Middle frontal gyrus (tissue), 1 donor: ENCODE results near the gene PNLDC1.

Source experiments
- DNase-seq: peaks from one replicate; pipeline ENCODE4 v3.0.0-alpha.2; 2015; ENCODE audit warnings: low spot score; ENCODE audit errors: extremely low spot score

PNLDC1 gene, protein sequence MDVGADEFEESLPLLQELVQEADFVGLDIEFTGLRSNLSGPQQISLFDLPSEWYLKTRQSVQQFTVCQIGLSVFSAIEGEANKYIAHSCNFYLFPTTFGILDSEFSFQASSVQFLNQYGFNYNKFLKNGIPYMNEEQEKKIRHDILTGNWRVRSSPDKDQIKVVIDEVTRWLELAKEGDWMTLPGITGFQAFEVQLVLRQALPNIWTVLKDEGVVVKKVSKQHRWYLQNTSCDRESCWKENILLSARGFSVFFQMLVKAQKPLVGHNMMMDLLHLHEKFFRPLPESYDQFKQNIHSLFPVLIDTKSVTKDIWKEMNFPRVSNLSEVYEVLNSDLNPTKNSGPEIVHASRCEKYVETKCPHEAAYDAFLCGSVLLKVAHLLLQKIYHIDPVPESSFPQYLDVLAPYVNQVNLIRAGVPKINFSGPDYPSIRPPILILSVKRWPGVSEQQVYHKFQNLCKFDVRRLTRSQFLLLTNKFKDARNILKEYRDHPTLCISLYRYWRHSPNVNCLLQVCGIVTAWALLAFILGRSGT

DNA sequence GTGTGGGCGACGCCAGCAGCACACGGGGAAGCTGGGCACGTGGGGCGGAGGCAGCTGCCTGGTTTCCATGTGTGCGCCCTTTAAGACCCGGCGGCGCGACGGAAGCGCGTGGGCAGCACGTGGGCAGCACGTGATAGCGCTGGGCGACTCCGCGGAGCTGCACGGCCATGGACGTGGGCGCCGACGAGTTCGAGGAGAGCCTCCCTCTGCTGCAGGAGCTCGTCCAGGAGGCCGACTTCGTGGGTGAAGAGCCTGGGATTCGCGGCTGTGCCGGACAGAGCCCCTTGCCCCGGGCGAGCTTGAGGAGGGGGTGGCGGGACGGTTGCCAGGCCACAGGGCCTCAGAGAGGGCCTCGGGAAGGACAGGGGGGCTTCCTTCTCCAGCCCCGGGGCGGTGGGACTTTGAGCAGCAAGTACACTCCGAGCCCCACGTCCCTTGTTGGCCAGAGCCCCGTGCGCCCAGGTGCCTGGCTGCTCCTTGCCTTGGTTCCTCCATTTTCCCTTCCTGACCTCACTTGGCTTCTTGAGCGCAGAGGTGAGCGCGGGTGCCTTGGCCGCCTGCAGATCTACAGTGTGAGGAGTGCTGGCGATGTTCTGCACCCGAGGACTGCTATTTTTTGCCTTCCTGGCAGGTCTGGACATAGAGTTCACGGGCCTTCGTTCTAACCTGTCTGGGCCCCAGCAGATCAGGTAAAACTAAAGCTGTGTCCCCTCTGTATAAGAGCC is at the start of gene PNLDC1:
Gene PNLDC1 (plus strand): TSS at position 136 of the 725 bp plus-strand sequence. CDS start 32 bp downstream, at position 168.
- DNase-seq = no peak

DNA sequence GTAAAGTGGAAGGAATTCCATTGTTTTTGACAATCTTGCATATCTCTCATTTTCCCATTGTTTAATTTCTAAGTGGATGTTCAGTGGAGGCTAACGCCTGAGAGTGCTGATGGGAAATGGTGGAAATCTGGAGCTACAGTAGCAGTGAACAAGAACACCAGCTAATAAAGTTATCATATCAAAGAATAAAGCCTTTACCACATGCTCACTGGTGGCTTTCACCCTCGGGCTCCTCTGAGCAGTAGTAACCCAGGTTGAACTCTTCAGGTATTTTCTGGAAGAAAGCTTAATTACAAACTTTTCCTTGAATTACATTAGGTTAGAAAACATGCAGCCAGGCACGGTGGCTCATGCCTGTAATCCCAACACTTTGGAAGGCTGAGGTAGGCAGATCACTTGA is 48.6 kb upstream of the PNLDC1 start:
- DNase-seq = no peak

DNA sequence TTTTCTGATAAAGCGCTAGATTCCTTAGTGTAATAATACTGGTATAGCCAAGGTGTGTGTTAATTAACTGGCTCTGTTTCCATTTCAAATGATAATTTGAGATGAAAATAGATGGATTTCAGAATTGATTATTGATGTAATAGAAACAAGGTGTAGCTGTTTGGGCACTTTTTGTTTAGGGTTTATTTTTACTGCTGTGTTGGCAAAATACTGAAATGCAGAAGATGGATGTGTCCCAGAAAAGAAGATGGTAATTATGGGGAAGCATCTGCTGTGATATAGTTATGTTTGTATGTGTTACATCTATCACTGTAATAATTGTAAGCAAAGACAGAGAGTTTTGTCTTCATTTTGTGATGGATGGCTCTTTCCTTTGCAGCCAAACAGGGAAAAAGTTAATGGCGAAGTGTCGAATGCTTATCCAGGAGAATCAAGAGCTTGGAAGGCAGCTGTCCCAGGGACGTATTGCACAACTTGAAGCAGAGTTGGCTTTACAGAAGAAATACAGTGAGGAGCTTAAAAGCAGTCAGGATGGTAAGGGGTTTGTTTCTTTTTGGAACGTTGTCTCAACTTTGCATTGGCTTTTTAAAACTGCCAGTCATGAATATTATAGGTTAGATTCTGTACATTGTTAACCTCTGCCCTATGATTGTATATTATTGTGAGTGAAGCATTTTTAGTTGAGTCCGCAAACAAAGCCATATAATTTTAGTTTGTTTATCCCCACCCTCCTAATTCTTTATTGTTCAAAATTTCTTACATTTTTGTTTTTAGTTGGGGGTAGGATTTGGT is 46.8 kb upstream of the PNLDC1 start:
- no peak for DNase-seq

DNA sequence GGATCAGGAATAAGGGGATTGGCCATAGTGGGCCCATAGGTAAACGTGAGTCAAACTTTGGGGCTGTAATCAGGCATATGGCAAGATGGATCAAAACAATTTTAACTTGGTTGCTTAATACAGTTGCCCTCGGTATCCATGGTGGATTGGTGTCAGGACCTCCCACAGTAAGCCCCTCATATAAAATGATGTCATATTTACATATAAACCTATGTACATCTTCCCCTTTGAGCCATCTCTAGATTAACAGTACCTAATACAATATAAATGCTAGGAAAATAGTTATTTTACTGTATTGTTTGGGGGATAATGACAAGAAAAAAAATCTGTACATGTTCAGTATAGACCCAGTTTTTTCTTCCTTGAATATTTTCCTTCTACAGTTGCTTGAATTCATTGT is 45.7 kb upstream of the PNLDC1 start:
- no peak for DNase-seq

DNA sequence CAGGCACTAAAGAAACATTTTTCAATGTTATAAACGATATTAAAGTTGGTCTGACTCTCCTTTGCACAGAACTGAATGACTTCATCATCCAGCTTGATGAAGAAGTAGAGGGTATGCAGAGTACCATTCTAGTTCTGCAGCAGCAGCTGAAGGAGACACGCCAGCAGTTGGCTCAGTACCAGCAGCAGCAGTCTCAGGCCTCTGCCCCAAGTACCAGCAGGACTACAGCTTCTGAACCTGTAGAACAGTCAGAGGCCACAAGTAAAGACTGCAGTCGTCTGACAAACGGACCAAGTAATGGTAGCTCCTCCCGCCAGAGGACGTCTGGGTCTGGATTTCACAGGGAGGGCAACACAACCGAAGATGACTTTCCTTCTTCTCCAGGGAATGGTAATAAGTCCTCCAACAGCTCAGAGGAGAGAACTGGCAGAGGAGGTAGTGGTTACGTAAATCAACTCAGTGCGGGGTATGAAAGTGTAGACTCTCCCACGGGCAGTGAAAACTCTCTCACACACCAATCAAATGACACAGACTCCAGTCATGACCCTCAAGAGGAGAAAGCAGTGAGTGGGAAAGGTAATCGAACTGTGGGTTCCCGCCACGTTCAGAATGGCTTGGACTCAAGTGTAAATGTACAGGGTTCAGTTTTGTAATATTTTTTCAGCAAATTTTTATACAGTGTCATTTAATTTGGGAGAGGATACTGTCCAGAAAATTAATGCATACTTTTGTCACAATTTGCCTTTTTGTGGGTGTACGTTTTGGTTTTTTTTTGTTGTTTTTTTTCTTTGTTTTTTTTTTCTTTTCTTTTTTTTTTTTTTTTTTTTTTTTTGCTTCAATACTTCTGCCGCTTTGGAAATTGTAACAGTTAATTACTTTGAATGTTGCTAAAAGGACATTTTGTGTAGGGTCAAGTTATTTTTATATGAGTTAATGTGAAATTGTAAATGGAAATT is 44.8 kb upstream of the PNLDC1 start:
- DNase-seq = no peak

DNA sequence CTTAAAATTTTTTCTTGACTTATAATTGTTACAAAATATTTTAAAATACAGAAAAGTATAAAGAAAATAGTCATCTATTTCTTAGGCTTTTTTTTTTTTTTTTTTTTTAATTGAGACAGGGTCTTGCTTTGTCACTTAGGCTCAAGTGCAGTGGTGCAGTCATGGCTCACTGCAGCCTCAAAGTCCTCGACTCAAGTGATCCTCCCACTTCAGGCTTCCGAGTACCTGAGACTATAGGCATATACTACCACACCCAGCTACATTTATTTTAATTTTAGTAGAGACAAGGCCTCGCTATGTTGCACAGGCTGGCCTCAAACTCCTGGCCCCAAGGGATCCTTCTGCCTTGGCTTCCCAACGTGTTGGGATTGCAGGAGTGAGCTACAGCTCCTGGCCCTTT is 43.6 kb upstream of the PNLDC1 start:
- DNase-seq = no peak

DNA sequence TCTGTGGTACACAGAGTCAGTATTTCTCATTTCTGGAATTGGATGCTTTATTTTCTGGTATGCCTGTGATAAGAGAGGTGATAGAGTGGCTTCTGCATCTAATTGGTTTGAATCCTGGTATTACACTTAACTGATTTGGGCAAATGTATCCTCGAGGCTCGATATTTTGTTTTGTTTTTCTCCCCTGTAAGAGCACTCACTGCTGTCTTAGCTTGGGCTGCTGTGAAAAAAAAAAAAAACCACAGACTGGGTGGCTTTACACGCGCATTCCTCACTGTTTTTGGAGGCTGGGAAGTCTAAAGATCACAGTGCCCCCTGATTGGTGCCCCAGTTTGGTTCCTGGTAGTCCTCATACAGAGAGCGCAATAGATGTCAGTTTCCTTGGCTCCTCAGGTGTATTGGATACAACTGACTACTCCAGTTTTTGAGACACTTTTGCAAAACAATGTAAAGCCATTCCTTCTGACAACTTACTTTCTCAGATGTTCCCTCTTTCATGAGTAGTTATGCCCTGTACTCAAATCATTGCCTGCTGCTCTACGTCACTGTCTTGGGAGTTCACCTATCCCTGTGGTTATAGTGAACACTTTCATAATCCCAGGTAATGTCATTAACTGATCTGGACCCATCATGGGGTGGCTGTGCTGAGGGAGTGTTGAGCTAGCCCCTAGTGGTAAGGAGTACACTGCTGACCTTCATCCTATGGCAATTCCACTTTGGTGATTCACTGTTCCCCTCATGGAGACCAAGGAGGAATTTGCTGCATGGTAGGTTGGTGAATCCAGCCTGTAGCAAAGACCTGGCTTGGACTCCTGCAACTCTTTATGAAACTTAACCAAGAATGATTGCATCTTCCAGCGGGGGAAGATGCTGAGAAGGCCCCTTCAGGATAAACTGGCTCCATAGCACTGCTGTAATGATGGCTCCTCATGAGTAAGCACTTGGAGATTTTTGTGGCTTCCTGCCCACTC is 41.8 kb upstream of the PNLDC1 start:
- no peak for DNase-seq

DNA sequence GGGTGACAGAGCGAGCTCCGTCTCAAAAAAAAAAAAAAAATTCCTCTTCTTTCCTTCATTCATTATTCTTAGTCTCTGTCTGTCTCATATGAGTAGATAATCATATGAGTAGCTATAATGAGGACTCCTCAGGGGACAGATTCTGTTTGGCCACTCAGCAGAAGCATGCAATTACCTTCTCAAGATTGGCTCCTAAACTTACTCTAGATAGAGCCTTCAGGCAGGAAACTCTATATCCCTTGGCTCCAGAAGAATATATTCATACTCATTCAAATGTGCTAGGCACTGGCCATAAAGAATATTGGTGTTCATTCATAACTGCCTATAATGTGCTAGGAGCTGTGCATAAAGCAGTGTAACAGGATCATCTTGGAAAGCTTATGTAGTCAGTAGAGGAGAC is 40.4 kb upstream of the PNLDC1 start:
- no peak for DNase-seq

DNA sequence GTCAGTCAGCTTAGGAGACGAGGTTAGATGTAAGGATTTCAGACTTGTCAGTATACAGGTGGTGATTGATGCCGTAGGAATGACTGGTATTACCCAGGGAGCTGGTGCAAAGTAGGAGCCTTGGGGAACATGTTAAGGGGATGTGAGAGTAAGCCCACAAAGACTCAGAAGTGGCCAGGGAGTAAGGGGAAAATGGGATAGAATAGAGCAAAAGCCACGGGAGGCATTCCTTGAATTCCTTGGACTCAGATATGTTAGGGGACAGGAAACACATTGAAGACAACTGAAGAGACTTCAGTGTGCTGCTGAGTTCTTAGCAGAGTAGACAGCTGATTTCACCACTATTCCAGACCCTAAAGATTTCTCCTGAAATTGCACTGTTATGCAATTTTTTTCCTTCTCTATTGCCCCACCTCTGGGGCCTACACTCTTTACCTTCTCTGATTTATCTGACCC is 39.4 kb upstream of the PNLDC1 start:
- DNase-seq = no peak

DNA sequence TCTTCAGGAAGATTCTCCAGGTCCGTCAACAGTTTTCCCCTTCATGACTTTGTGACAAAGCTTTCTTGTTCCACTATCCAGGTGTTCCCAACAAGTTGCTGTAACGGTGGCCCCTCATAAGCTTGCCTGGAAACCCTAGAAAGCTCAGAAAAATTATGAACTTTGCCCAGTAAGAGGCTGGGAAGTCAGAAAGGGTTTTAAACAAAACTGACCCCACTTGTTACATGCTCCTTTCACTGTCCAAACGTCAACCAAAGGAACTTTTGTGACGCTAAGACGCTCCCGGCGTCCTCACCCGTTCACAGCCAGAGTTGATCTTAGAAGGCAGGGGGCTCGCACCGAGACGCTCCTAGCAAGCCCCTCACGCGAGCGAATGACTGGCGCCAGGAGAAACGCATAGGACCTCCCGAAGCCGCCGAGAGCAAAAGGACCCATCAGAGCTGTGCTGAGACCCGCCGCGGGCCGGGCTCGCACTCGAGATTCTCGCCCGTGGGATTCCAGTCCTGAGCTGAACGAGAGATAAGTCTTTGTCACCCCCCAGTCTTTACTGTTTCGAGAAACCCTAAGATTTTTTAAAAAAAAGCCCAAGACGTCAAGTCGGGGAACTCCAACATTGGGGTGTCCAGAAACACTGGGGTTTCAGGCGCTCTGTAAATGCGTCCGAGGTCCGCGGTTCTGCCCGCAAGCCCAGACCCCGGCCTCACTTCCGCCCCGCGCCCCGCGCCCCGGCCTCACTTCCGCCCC is 38.8 kb upstream of the PNLDC1 start:
- no peak for DNase-seq

DNA sequence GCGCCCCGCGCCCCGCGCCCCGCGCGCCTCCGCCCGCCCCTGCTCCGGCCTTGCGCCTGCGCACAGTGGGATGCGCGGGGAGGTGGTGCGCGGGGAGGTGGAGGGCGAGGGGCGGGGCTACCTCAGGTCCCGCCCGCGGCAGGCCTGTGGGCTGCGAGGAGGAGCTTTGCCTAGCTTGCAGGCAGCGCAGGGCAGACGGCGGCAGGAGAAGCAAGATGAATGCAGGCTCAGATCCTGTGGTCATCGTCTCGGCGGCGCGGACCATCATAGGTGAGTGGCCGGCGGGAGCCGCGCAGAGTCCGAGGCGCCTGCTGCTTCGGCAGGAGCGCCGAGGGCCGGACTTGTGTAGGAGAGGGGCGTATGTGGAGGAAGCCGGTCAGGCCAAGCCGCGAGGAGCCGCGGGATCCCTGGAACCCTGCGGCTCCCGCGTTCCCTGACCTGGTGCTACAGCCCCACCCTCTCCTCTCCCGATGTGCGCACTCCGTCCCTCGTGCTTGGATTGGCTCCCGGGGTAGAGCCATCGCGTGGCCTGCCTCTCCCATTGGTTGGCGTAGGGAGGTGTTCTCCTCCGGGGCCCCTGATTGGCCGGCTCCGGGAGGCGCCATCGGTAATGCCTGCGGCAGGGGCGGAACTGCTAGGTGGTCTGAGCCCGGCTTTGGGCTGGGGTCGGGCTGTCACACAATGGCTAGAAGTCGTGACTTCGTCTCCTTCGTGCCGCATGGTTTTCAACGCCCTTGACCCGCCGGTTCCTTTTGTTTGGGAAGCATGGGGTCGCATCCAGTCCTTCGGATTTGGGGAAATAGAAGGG is 38.0 kb upstream of the PNLDC1 start, which contains the start of gene ACAT2:
Gene ACAT2 (plus strand): TSS at position 173 of the 808 bp plus-strand sequence. CDS start 43 bp downstream, at position 216.
- peak; percentile 97 for DNase-seq

DNA sequence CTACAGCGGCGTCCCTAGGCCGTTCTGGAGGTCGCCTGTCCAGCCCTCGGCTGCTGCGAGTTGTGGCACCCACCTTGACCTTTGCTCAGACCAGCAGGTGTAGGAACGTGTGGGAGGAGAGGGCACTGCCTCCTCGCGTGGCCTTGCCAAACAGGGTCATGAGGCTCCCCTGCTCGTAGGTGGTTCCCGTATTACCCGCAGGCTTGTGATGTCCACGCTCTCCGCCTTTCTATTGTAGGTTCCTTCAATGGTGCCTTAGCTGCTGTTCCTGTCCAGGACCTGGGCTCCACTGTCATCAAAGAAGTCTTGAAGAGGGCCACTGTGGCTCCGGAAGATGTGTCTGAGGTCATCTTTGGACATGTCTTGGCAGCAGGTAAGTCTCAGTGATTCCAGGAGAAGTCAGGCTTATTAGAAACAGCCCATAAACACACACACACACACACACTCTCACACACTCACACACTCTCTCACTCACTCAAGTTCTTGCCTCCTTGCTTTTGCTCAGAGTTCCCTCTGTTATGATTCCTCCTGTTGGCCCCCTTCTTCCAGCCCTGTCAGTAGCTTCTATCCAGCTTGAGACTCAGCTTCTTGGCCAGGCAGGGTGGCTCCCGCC is 37.3 kb upstream of the PNLDC1 start:
- DNase-seq = no peak

DNA sequence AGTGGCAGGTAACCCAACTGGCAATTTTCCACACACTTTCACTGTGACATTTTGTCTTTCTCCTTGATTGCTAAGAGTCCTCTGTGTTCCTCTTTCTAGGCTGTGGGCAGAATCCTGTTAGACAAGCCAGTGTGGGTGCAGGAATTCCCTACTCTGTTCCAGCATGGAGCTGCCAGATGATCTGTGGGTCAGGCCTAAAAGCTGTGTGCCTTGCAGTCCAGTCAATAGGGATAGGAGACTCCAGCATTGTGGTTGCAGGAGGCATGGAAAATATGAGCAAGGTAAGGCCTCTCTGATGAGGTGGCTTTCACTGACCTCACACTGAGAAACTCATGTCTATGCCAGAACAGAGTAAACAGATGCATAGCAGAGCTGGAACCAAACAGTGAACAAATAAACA is 33.2 kb upstream of the PNLDC1 start:
- DNase-seq = no peak

DNA sequence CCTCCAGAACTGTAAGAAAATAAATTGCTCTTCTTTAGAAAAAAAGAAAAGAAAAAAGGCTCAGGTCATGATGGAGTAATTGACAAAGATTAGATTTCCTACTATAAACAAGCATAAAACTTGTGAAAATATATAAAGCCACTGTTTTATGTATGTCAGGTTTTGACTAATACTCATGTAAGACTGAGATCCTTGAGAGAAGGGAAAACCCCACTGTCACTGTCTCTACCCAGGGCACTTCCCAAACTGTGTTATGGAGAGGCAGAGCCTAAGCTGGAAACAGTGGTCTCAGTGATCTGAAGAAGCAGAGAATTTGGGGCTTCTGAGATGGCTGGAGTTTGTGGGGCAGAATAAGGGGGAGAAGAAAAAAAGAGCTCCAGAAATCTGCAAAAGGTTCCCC is 30.6 kb upstream of the PNLDC1 start:
- DNase-seq = no peak

DNA sequence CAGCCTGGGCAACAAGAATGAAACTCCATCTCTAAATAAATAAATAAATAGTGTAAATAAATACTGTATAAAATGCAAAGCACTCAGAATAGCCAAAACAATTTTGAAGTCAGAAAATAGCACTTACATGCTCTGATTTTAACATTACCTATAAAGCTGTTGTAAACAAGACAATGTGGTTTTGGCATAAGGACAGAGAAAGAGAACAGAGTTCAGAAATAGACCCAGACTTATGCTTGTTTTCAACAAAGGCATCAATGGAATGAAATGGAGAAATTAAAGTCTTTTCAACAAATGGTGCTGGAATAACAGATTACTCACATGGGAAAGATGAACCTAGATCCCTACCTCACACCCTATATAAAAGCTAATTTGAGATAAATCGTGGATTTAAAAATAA is 27.9 kb upstream of the PNLDC1 start:
- DNase-seq = no peak

DNA sequence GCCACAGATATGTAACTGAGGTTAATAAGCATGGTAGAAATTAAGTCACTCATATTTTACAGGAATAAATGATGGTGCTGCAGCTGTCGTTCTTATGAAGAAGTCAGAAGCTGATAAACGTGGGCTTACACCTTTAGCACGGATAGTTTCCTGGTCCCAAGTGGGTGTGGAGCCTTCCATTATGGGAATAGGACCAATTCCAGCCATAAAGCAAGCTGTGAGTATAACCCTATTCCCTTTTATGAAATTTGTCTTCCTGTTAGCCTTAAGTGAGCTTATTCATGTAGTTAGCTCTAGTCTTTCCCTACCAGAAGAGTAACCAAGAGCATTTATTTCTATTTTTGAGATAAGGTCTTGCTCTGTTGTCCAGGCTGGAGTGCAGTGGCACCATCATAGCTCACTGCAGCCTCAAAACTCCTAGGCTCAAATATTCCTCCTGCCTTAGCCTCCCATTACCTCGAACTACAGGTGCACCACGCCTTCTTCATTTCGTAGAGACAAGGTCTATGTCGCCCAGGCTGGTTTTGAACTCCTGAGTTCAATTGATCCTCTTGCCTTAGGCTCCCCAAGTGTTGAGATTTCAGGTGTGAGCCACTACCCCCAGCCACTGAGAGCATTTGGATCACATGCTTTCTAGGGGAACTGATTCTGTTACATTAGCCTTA is 22.7 kb upstream of the PNLDC1 start:
- DNase-seq = no peak

DNA sequence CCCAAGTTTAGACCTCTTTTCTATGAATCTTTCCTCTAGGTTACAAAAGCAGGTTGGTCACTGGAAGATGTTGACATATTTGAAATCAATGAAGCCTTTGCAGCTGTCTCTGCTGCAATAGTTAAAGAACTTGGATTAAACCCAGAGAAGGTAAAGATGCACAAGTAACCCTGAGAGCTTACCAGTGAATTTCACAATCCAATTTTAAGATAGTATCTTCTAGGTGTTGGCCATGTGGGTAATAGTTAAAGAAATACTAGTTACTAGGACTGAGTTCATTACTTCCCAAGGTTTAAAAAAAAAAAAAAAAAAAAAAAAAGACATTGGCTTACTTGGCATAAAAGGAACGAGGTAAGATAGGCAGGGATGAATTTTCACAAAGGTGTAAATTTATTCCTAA is 21.9 kb upstream of the PNLDC1 start:
- no peak for DNase-seq
